SK-N-SH (cell line): ENCODE measurements around the gene FKBP7. TPM values are rescaled to one million over a fixed set of nuclear protein-coding genes. Genes with fewer than 3 reads are reported as not detected.

Experiments
- CTCF ChIA-PET: fragments of 300-600, 350-600 bp; formaldehyde crosslinking; extraction: SDS; loops from one replicate; lab custom pipeline; 2021; lab: Yijun Ruan, JAX
- POLR2A ChIA-PET: fragments of 350-600 bp; sonication (Branson Sonifier 250); formaldehyde crosslinking; extraction: SDS; loops from one replicate; lab custom pipeline; 2020; ENCODE audit warnings: antibody characterized with exemption, inconsistent platforms; lab: Yijun Ruan, JAX
- DNase-seq: peaks from one replicate; pipeline ENCODE4 v3.0.0; 2012
- H2AFZ ChIP-seq: fragments of 200-600 bp; sonication (generic); 2 replicates; pipeline ENCODE4 v1.8.1; 2016; ENCODE audit warnings: antibody characterized with exemption, mild to moderate bottlenecking, low read depth
- H3F3A ChIP-seq: fragments of 200-600 bp; sonication (generic); replicated peaks from 2 replicates; pipeline ENCODE3; 2016; ENCODE audit warnings: antibody characterized with exemption, mild to moderate bottlenecking; ENCODE audit not compliant: insufficient read depth
- H3K27ac ChIP-seq, 2 experiments: fragments of 200-500 bp in 1 of 2; fragments of 200-600 bp in 1 of 2; sonication (Bioruptor generic) in 1 of 2; sonication (generic), shearing (Covaris generic) in 1 of 2; 2 replicates each; pipeline versions ENCODE4 v1.5.1 to v1.6.1; 2014 to 2016; ENCODE audit warnings: low read depth in 2 of 2, inconsistent platforms in 1 of 2, low read length in 1 of 2, mild to moderate bottlenecking in 1 of 2, mixed read lengths in 1 of 2
- H3K27me3 ChIP-seq: fragments of 200-600 bp; sonication (generic), shearing (Covaris generic); 2 replicates; pipeline ENCODE4 v1.6.1; 2016; ENCODE audit warnings: mixed run types; ENCODE audit not compliant: insufficient read depth
- H3K36me3 ChIP-seq, 2 experiments: fragments of 200-500 bp in 1 of 2; fragments of 200-600 bp in 1 of 2; sonication (Bioruptor generic) in 1 of 2; sonication (generic) in 1 of 2; replicated peaks in 1 of 2; 2 replicates each; pipeline versions ENCODE3 to v1.5.1; 2014 to 2016; ENCODE audit warnings: low read length in 1 of 2, mild to moderate bottlenecking in 1 of 2; ENCODE audit not compliant: insufficient read depth in 2 of 2, control insufficient read depth in 1 of 2
- H3K4me1 ChIP-seq, 2 experiments: fragments of 200-500 bp in 1 of 2; fragments of 200-600 bp in 1 of 2; sonication (Bioruptor generic) in 1 of 2; sonication (generic), shearing (Covaris generic) in 1 of 2; 2 replicates each; pipeline versions ENCODE4 v1.5.1 to v1.6.1; 2014 to 2016; ENCODE audit warnings: low read depth in 1 of 2, low read length in 1 of 2, mixed run types in 1 of 2; ENCODE audit not compliant: insufficient read depth in 2 of 2, control insufficient read depth in 1 of 2
- H3K4me2 ChIP-seq: fragments of 200-600 bp; sonication (generic), shearing (Covaris generic); 2 replicates; pipeline ENCODE4 v1.6.1; 2017; ENCODE audit warnings: mixed run types
- H3K4me3 ChIP-seq, 2 experiments: fragments of 200-500 bp in 1 of 2; fragments of 200-600 bp in 1 of 2; sonication (Bioruptor generic) in 1 of 2; sonication (generic), shearing (Covaris generic) in 1 of 2; 2 replicates each; pipeline versions ENCODE4 v1.5.1 to v1.8.1; 2014 to 2016; ENCODE audit warnings: low read depth in 2 of 2, inconsistent platforms in 1 of 2, low read length in 1 of 2, mild to moderate bottlenecking in 1 of 2, mixed read lengths in 1 of 2, moderate library complexity in 1 of 2
- H3K79me2 ChIP-seq: fragments of 200-600 bp; sonication (generic); 2 replicates; pipeline ENCODE4 v1.8.1; 2017; ENCODE audit warnings: mild to moderate bottlenecking; ENCODE audit not compliant: insufficient read depth
- H3K9ac ChIP-seq: fragments of 200-600 bp; sonication (generic); 2 replicates; pipeline ENCODE4 v1.6.1; 2017; ENCODE audit warnings: mixed run types
- H3K9me2 ChIP-seq: fragments of 200-600 bp; sonication (generic); 2 replicates; pipeline ENCODE4 v1.6.1; 2017; ENCODE audit warnings: mixed run types
- H3K9me3 ChIP-seq: fragments of 200-600 bp; sonication (generic); 2 replicates; pipeline ENCODE4 v1.6.1; 2017; ENCODE audit warnings: mixed run types, mild to moderate bottlenecking, moderate library complexity
- H4K20me1 ChIP-seq: fragments of 200-600 bp; sonication (generic); 2 replicates; pipeline ENCODE4 v1.6.1; 2017; ENCODE audit warnings: mild to moderate bottlenecking, mixed run types; ENCODE audit not compliant: insufficient read depth
- CHD2 ChIP-seq: fragments of 150-350 bp; IDR thresholded peaks from 2 replicates; pipeline ENCODE4 v1.6.1; 2018; ENCODE audit warnings: low read length; ENCODE audit not compliant: partially characterized antibody
- ELF1 ChIP-seq: IDR thresholded peaks from 2 replicates; pipeline ENCODE4 v1.4.0; 2012
- FOSL2 ChIP-seq: IDR thresholded peaks from 2 replicates; pipeline ENCODE4 v1.4.0; 2012; ENCODE audit warnings: low read depth, mild to moderate bottlenecking, moderate library complexity, borderline replicate concordance
- FOXJ3 ChIP-seq: sonication (generic); formaldehyde crosslinking; IDR thresholded peaks from 2 replicates; pipeline ENCODE4 v1.5.1; 2020; ENCODE audit warnings: mild to moderate bottlenecking, missing genetic modification reagents
- FOXM1 ChIP-seq: IDR thresholded peaks from 2 replicates; pipeline ENCODE4 v1.4.0; 2012; ENCODE audit warnings: low read depth, mild to moderate bottlenecking
- GATA2 ChIP-seq: sonication (generic); formaldehyde crosslinking; IDR thresholded peaks from 2 replicates; pipeline ENCODE4 v1.5.0; 2020; ENCODE audit warnings: mild to moderate bottlenecking, missing genetic modification reagents
- JUND ChIP-seq: IDR thresholded peaks from 2 replicates; pipeline ENCODE4 v1.4.0; 2012
- MXI1 ChIP-seq: IDR thresholded peaks from 2 replicates; pipeline ENCODE4 v1.6.1; 2012; ENCODE audit warnings: mild to moderate bottlenecking, low read depth, low read length, improper control_type of control experiment
- NFIC ChIP-seq: IDR thresholded peaks from 2 replicates; pipeline ENCODE4 v1.4.0; 2012; ENCODE audit warnings: borderline replicate concordance
- NRF1 ChIP-seq: IDR thresholded peaks from 2 replicates; pipeline ENCODE4 v1.6.1; 2012; ENCODE audit warnings: low read depth, mild to moderate bottlenecking, low read length
- RAD21 ChIP-seq: IDR thresholded peaks from 2 replicates; pipeline ENCODE4 v1.6.1; 2012; ENCODE audit warnings: mild to moderate bottlenecking, low read length
- RCOR1 ChIP-seq: fragments of 150-350 bp; IDR thresholded peaks from 2 replicates; pipeline ENCODE4 v1.6.1; 2017; ENCODE audit warnings: antibody characterized with exemption, low read length
- RXRA ChIP-seq: IDR thresholded peaks from 2 replicates; pipeline ENCODE4 v1.4.0; 2012; ENCODE audit warnings: low read depth, mild to moderate bottlenecking, borderline replicate concordance
- SIN3A ChIP-seq: IDR thresholded peaks from 2 replicates; pipeline ENCODE4 v1.6.1; 2012; ENCODE audit warnings: low read depth, mild to moderate bottlenecking, low read length, moderate library complexity, borderline replicate concordance
- SMC3 ChIP-seq: IDR thresholded peaks from 2 replicates; pipeline ENCODE4 v1.6.1; 2012; ENCODE audit warnings: low read depth, low read length, improper control_type of control experiment
- TAF1 ChIP-seq: IDR thresholded peaks from 2 replicates; pipeline ENCODE4 v1.6.1; 2012; ENCODE audit warnings: low read depth, mild to moderate bottlenecking, low read length, moderate library complexity, borderline replicate concordance
- TCF12 ChIP-seq: IDR thresholded peaks from 2 replicates; pipeline ENCODE4 v1.4.0; 2012
- TEAD4 ChIP-seq: IDR thresholded peaks from 2 replicates; pipeline ENCODE4 v1.4.0; 2012; ENCODE audit warnings: mild to moderate bottlenecking, borderline replicate concordance; ENCODE audit not compliant: insufficient read depth
- YY1 ChIP-seq: IDR thresholded peaks from 2 replicates; pipeline ENCODE4 v1.4.0; 2012; ENCODE audit warnings: low read depth, mild to moderate bottlenecking
- WGBS: methylation state at CpG from one replicate; pipeline ENCODE4 v1.1.6; 2017; ENCODE audit warnings: low lambda C conversion rate; 5-methylcytosine and 5-hydroxymethylcytosine counted together
- polyA plus RNA-seq, 3 experiments: library from polyadenylated mRNA; depleted of rRNA; stranded (reverse); fragments of >200 nt; gene quantifications; 2 replicates each; pipeline ENCODE4 v1.2.3, GENCODE V29; 2012
- TF ChIP-seq, protein P1 (sequence below): IDR thresholded peaks from 2 replicates; pipeline ENCODE4 v1.6.1; 2012; ENCODE audit warnings: mild to moderate bottlenecking, low read depth, low read length, moderate library complexity
- TF ChIP-seq, protein P2 (sequence below): IDR thresholded peaks from 2 replicates; pipeline ENCODE4 v1.4.0; 2012; ENCODE audit warnings: low read depth
- TF ChIP-seq, protein P3 (sequence below): fragments of 150-350 bp; IDR thresholded peaks from 2 replicates; pipeline ENCODE4 v1.6.1; 2016; ENCODE audit warnings: mild to moderate bottlenecking, low read depth, low read length
- TF ChIP-seq, protein P4 (sequence below): IDR thresholded peaks from 2 replicates; pipeline ENCODE4; 2012
- TF ChIP-seq, protein P5 (sequence below): fragments of 150-350 bp; IDR thresholded peaks from 2 replicates; pipeline ENCODE4 v1.6.1; 2017; ENCODE audit warnings: antibody characterized with exemption, low read length, low read depth, borderline replicate concordance
- TF ChIP-seq, protein P6 (sequence below): fragments of 200-600 bp; sonication (generic); IDR thresholded peaks from 2 replicates; pipeline ENCODE4 v1.6.1; 2017; ENCODE audit warnings: antibody characterized with exemption, mild to moderate bottlenecking, moderate library complexity

The FKBP7 gene
- polyA plus RNA-seq, 1 of the 3 experiments (the other 2 are of a cell fraction): 35.6 TPM

DNA sequence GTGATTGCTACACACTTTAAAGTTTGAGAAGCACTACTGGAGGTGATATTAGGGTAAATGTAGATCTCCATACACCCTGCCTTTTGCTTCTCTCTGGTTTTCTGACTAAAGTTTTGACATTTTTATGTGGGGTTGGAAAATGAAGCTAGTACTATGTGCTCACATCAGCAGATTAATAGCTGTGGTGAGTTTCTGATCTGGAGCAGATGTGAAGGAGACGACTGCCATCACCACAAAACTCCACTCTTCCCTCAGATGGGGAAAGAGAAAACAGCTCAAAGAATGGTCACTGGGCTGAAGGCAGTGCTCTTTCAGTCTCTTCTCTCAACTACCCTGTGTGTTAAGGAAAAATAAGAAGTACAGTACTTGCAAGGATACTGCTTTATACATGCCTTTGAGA is 39.1 kb upstream of the FKBP7 start (continued):
- TF ChIP-seq YY1 (no peak), RXRA (no peak), GATA2 (CRISPR knock-in tag) (no peak), TAF1 (no peak), SMC3 (no peak), NRF1 (no peak), NFIC (no peak)

DNA sequence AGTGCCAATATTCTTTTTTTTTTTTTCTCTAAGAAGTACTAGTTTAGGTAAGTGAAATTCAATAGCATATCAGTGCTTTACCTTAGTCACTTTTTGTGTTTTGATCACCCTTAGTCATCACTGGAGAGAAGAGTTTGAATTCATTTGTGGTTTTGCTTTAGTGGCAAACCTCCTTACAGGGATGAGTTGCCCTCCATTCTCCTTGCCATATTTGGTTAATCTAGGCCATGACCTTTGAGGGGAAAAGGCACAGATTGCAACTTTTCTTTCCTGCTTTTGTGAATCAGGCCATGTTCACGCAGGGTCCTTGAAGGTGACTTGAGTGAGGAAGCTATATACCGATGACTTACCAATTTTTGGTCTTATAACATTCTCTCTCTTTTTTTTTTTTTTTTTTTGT is 36.3 kb upstream of the FKBP7 start:
- Histone ChIP-seq H3K36me3 (peaks cover 35 to 36% of the 10 kb centered on the region in 2 experiments), H3K4me2 (no peak overlapping the region), H3K4me1 (no peaks in the 10 kb centered on the region; a peak in 1 of 4 replicates), H3K27ac (no peak overlapping the region; a peak in 1 of 4 replicates), H3F3A (peaks cover 9% of the 10 kb centered on the region), H2AFZ (no peak overlapping the region), H3K4me3 (no peak overlapping the region), H4K20me1 (no peaks in the 10 kb centered on the region), H3K27me3 (no peaks in the 10 kb centered on the region), H3K9me3 (no peaks in the 10 kb centered on the region), H3K9ac (no peak overlapping the region), H3K9me2 (0 out of 2 replicates have a peak, but pooled peaks cover 3% of the 10 kb centered on the region), H3K79me2 (peaks cover 13% of the 10 kb centered on the region)
- no peak for DNase-seq
- CTCF ChIA-PET: no interaction called here
- POLR2A ChIA-PET: no interaction called here
- 47% methylated on average over 2 of the region's 2 CpGs for WGBS
- TF ChIP-seq, protein P1, sequence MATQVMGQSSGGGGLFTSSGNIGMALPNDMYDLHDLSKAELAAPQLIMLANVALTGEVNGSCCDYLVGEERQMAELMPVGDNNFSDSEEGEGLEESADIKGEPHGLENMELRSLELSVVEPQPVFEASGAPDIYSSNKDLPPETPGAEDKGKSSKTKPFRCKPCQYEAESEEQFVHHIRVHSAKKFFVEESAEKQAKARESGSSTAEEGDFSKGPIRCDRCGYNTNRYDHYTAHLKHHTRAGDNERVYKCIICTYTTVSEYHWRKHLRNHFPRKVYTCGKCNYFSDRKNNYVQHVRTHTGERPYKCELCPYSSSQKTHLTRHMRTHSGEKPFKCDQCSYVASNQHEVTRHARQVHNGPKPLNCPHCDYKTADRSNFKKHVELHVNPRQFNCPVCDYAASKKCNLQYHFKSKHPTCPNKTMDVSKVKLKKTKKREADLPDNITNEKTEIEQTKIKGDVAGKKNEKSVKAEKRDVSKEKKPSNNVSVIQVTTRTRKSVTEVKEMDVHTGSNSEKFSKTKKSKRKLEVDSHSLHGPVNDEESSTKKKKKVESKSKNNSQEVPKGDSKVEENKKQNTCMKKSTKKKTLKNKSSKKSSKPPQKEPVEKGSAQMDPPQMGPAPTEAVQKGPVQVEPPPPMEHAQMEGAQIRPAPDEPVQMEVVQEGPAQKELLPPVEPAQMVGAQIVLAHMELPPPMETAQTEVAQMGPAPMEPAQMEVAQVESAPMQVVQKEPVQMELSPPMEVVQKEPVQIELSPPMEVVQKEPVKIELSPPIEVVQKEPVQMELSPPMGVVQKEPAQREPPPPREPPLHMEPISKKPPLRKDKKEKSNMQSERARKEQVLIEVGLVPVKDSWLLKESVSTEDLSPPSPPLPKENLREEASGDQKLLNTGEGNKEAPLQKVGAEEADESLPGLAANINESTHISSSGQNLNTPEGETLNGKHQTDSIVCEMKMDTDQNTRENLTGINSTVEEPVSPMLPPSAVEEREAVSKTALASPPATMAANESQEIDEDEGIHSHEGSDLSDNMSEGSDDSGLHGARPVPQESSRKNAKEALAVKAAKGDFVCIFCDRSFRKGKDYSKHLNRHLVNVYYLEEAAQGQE: no peak
- TF ChIP-seq TEAD4: no peak
- no peak for TF ChIP-seq RCOR1
- TF ChIP-seq, protein P2, sequence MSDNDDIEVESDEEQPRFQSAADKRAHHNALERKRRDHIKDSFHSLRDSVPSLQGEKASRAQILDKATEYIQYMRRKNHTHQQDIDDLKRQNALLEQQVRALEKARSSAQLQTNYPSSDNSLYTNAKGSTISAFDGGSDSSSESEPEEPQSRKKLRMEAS: no peak
- no peak for TF ChIP-seq TAF1
- TF ChIP-seq TCF12: peak; percentile 54; the same call in 1 of the 2 replicates
- TF ChIP-seq, protein P3, sequence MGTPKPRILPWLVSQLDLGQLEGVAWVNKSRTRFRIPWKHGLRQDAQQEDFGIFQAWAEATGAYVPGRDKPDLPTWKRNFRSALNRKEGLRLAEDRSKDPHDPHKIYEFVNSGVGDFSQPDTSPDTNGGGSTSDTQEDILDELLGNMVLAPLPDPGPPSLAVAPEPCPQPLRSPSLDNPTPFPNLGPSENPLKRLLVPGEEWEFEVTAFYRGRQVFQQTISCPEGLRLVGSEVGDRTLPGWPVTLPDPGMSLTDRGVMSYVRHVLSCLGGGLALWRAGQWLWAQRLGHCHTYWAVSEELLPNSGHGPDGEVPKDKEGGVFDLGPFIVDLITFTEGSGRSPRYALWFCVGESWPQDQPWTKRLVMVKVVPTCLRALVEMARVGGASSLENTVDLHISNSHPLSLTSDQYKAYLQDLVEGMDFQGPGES: no peak
- TF ChIP-seq, protein P4, sequence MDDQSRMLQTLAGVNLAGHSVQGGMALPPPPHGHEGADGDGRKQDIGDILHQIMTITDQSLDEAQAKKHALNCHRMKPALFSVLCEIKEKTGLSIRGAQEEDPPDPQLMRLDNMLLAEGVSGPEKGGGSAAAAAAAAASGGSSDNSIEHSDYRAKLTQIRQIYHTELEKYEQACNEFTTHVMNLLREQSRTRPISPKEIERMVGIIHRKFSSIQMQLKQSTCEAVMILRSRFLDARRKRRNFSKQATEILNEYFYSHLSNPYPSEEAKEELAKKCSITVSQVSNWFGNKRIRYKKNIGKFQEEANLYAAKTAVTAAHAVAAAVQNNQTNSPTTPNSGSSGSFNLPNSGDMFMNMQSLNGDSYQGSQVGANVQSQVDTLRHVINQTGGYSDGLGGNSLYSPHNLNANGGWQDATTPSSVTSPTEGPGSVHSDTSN: no peak
- TF ChIP-seq, protein P5, sequence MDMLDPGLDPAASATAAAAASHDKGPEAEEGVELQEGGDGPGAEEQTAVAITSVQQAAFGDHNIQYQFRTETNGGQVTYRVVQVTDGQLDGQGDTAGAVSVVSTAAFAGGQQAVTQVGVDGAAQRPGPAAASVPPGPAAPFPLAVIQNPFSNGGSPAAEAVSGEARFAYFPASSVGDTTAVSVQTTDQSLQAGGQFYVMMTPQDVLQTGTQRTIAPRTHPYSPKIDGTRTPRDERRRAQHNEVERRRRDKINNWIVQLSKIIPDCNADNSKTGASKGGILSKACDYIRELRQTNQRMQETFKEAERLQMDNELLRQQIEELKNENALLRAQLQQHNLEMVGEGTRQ: no peak
- TF ChIP-seq FOXM1: no peak
- TF ChIP-seq FOXJ3: no peak
- no peak for TF ChIP-seq NRF1
- no peak for TF ChIP-seq JUND
- TF ChIP-seq RXRA: 0 out of 2 replicates have a peak, but pooled peaks have one; percentile 58
- TF ChIP-seq FOSL2: peak; percentile 36
- no peak for TF ChIP-seq CHD2
- TF ChIP-seq MXI1: no peak
- TF ChIP-seq, protein P6, sequence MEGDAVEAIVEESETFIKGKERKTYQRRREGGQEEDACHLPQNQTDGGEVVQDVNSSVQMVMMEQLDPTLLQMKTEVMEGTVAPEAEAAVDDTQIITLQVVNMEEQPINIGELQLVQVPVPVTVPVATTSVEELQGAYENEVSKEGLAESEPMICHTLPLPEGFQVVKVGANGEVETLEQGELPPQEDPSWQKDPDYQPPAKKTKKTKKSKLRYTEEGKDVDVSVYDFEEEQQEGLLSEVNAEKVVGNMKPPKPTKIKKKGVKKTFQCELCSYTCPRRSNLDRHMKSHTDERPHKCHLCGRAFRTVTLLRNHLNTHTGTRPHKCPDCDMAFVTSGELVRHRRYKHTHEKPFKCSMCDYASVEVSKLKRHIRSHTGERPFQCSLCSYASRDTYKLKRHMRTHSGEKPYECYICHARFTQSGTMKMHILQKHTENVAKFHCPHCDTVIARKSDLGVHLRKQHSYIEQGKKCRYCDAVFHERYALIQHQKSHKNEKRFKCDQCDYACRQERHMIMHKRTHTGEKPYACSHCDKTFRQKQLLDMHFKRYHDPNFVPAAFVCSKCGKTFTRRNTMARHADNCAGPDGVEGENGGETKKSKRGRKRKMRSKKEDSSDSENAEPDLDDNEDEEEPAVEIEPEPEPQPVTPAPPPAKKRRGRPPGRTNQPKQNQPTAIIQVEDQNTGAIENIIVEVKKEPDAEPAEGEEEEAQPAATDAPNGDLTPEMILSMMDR: no peak
- TF ChIP-seq YY1: no peak
- no peak for TF ChIP-seq ELF1
- no peak for TF ChIP-seq SIN3A
- TF ChIP-seq RAD21: no peak
